ENCODE measurements around the gene LRRC30. TPM values are rescaled to one million over a fixed set of nuclear protein-coding genes. Genes with fewer than 3 reads are reported as not detected.

The LRRC30 gene
- not detected in 2 replicates for polyA plus RNA-seq (2013)

GRCh38 chr18:7230626-7231349 is at the start of gene LRRC30:
Gene LRRC30, plus strand, starts transcription at chr18:7231089. Its CDS starts 50 bp downstream, at chr18:7231139.
- H2BK120ac ChIP-seq (ENCODE audit: insufficient read depth, low read length, poor library complexity), result no peak within 1 kb of the TSS
- no peaks in the 10 kb centered on the region for H3K79me1 ChIP-seq (ENCODE audit: low read length)
- H2BK12ac ChIP-seq (ENCODE audit: low read length), result no peak within 1 kb of the TSS
- no CpG with 5 or more reads among the region's 13 CpGs for WGBS (ENCODE audit: extremely low coverage, insufficient coverage, insufficient read length)
- no peak for DNase-seq
- H2AFZ ChIP-seq (ENCODE audit: insufficient read depth, low read length, poor library complexity), result no peak within 1 kb of the TSS
- H3K4me1 ChIP-seq (ENCODE audit: control insufficient read depth in 1 of 2, insufficient read depth in 2 of 2, low read length in 2 of 2), result no peaks in the 10 kb centered on the region
- H3K4ac ChIP-seq (ENCODE audit: low read depth, low read length), result no peak within 1 kb of the TSS
- no peaks in the 10 kb centered on the region for H3K79me2 ChIP-seq (ENCODE audit: control insufficient read depth, insufficient read depth, low read length, poor library complexity)
- H4K8ac ChIP-seq (ENCODE audit: low read depth, low read length), result no peak within 1 kb of the TSS
- H3K9me3 ChIP-seq (ENCODE audit: insufficient read depth, low read depth, low read length), result peaks cover 2% of the 10 kb centered on the region
- H3K18ac ChIP-seq (ENCODE audit: low read length), result no peak within 1 kb of the TSS
- H3K14ac ChIP-seq (ENCODE audit: low read length), result no peak within 1 kb of the TSS
- no peaks in the 10 kb centered on the region for H3K27me3 ChIP-seq (ENCODE audit: insufficient read depth, low read length)
- no peak within 1 kb of the TSS for H3K4me2 ChIP-seq (ENCODE audit: low read length)
- no peak within 1 kb of the TSS for H3K23ac ChIP-seq (ENCODE audit: low read length)
- H3K27ac ChIP-seq (ENCODE audit: low read depth, low read length), result no peak within 1 kb of the TSS
- H3K36me3 ChIP-seq (ENCODE audit: control insufficient read depth in 1 of 2, insufficient read depth in 2 of 2, low read length in 2 of 2), result no peaks in the 10 kb centered on the region
- H2AK5ac ChIP-seq (ENCODE audit: low read length), result no peak within 1 kb of the TSS
- no peak within 1 kb of the TSS for H4K12ac ChIP-seq (ENCODE audit: low read depth, low read length)
- no peak within 1 kb of the TSS for H3K9ac ChIP-seq (ENCODE audit: low read length)
- H4K91ac ChIP-seq (ENCODE audit: low read depth, low read length), result no peak within 1 kb of the TSS
- no peak within 1 kb of the TSS for H3K4me3 ChIP-seq (ENCODE audit: low read depth, low read length)
- H2BK5ac ChIP-seq (ENCODE audit: low read depth, low read length, poor library complexity), result no peak within 1 kb of the TSS

DNA sequence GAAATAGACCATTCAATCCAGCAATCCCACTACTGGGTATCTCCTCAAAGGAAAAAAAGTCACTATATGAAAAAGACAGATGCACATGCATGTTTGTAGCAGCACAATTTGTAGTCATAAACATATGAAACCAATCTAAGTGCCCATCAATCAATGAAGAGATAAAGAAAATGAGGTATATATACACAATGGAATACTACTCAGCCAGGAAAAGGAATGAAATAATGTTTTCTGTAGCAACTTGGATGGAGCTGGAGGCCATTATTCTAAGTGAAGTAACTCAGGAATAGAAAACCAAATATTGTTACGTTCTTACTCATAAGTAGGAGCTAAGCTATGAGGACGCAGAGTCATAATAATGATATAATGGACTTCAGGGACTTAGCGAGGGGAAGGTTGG is 45.2 kb upstream of the LRRC30 start:
- H3K36me3 ChIP-seq (ENCODE audit: control insufficient read depth in 1 of 2, insufficient read depth in 2 of 2, low read length in 2 of 2), result no peaks in the 10 kb centered on the region
- H2BK5ac ChIP-seq (ENCODE audit: low read depth, low read length, poor library complexity), result no peak overlapping the region
- no peak for DNase-seq
- no peaks in the 10 kb centered on the region for H3K27me3 ChIP-seq (ENCODE audit: insufficient read depth, low read length)
- no peaks in the 10 kb centered on the region for H3K4me1 ChIP-seq (ENCODE audit: control insufficient read depth in 1 of 2, insufficient read depth in 2 of 2, low read length in 2 of 2)
- no peak overlapping the region for H3K4me3 ChIP-seq (ENCODE audit: low read depth, low read length)
- H2AK5ac ChIP-seq (ENCODE audit: low read length), result no peak overlapping the region
- H2BK120ac ChIP-seq (ENCODE audit: insufficient read depth, low read length, poor library complexity), result no peak overlapping the region
- H3K79me1 ChIP-seq (ENCODE audit: low read length), result no peaks in the 10 kb centered on the region
- H3K27ac ChIP-seq (ENCODE audit: low read depth, low read length), result no peak overlapping the region
- H4K12ac ChIP-seq (ENCODE audit: low read depth, low read length), result no peak overlapping the region
- no peak overlapping the region for H3K4me2 ChIP-seq (ENCODE audit: low read length)
- no peak overlapping the region for H3K4ac ChIP-seq (ENCODE audit: low read depth, low read length)
- no CpG with 5 or more reads among the region's 3 CpGs for WGBS (ENCODE audit: extremely low coverage, insufficient coverage, insufficient read length)
- no peak overlapping the region for H2BK12ac ChIP-seq (ENCODE audit: low read length)
- H2AFZ ChIP-seq (ENCODE audit: insufficient read depth, low read length, poor library complexity), result no peak overlapping the region
- H3K9me3 ChIP-seq (ENCODE audit: insufficient read depth, low read depth, low read length), result no peaks in the 10 kb centered on the region
- no peaks in the 10 kb centered on the region for H3K79me2 ChIP-seq (ENCODE audit: control insufficient read depth, insufficient read depth, low read length, poor library complexity)
- no peak overlapping the region for H3K23ac ChIP-seq (ENCODE audit: low read length)
- no peak overlapping the region for H3K18ac ChIP-seq (ENCODE audit: low read length)
- H4K91ac ChIP-seq (ENCODE audit: low read depth, low read length), result no peak overlapping the region
- no peak overlapping the region for H3K14ac ChIP-seq (ENCODE audit: low read length)
- no peak overlapping the region for H3K9ac ChIP-seq (ENCODE audit: low read length)
- no peak overlapping the region for H4K8ac ChIP-seq (ENCODE audit: low read depth, low read length)

GRCh38 chr18:7190547-7191156 is 40.2 kb upstream of the LRRC30 start:
- H3K27ac ChIP-seq (ENCODE audit: low read depth, low read length), result no peak overlapping the region
- no peaks in the 10 kb centered on the region for H3K27me3 ChIP-seq (ENCODE audit: insufficient read depth, low read length)
- no peaks in the 10 kb centered on the region for H3K36me3 ChIP-seq (ENCODE audit: control insufficient read depth in 1 of 2, insufficient read depth in 2 of 2, low read length in 2 of 2)
- WGBS (ENCODE audit: extremely low coverage, insufficient coverage, insufficient read length), result no CpG with 5 or more reads among the region's 2 CpGs
- no peak overlapping the region for H3K14ac ChIP-seq (ENCODE audit: low read length)
- H3K9ac ChIP-seq (ENCODE audit: low read length), result no peak overlapping the region
- no peaks in the 10 kb centered on the region for H3K79me2 ChIP-seq (ENCODE audit: control insufficient read depth, insufficient read depth, low read length, poor library complexity)
- H4K91ac ChIP-seq (ENCODE audit: low read depth, low read length), result no peak overlapping the region
- no peaks in the 10 kb centered on the region for H3K4me1 ChIP-seq (ENCODE audit: control insufficient read depth in 1 of 2, insufficient read depth in 2 of 2, low read length in 2 of 2)
- no peak overlapping the region for H3K4me3 ChIP-seq (ENCODE audit: low read depth, low read length)
- no peak overlapping the region for H3K23ac ChIP-seq (ENCODE audit: low read length)
- DNase-seq, result no peak
- H4K12ac ChIP-seq (ENCODE audit: low read depth, low read length), result no peak overlapping the region
- H3K4me2 ChIP-seq (ENCODE audit: low read length), result no peak overlapping the region
- H3K4ac ChIP-seq (ENCODE audit: low read depth, low read length), result no peak overlapping the region
- no peaks in the 10 kb centered on the region for H3K9me3 ChIP-seq (ENCODE audit: insufficient read depth, low read depth, low read length)
- no peak overlapping the region for H2BK12ac ChIP-seq (ENCODE audit: low read length)
- H2AK5ac ChIP-seq (ENCODE audit: low read length), result no peak overlapping the region
- no peaks in the 10 kb centered on the region for H3K79me1 ChIP-seq (ENCODE audit: low read length)
- no peak overlapping the region for H2BK5ac ChIP-seq (ENCODE audit: low read depth, low read length, poor library complexity)
- no peak overlapping the region for H2BK120ac ChIP-seq (ENCODE audit: insufficient read depth, low read length, poor library complexity)
- H3K18ac ChIP-seq (ENCODE audit: low read length), result no peak overlapping the region
- no peak overlapping the region for H4K8ac ChIP-seq (ENCODE audit: low read depth, low read length)
- no peak overlapping the region for H2AFZ ChIP-seq (ENCODE audit: insufficient read depth, low read length, poor library complexity)

- H3K4ac ChIP-seq (ENCODE audit: low read depth, low read length), result no peak overlapping the region
- no peaks in the 10 kb centered on the region for H3K4me1 ChIP-seq (ENCODE audit: control insufficient read depth in 1 of 2, insufficient read depth in 2 of 2, low read length in 2 of 2)
- H3K9me3 ChIP-seq (ENCODE audit: insufficient read depth, low read depth, low read length), result no peaks in the 10 kb centered on the region
- H3K23ac ChIP-seq (ENCODE audit: low read length), result no peak overlapping the region
- no CpG with 5 or more reads among the region's 2 CpGs for WGBS (ENCODE audit: extremely low coverage, insufficient coverage, insufficient read length)
- H3K27ac ChIP-seq (ENCODE audit: low read depth, low read length), result no peak overlapping the region
- no peak overlapping the region for H3K14ac ChIP-seq (ENCODE audit: low read length)
- no peak overlapping the region for H4K12ac ChIP-seq (ENCODE audit: low read depth, low read length)
- H3K79me1 ChIP-seq (ENCODE audit: low read length), result no peaks in the 10 kb centered on the region
- H2AK5ac ChIP-seq (ENCODE audit: low read length), result no peak overlapping the region
- no peaks in the 10 kb centered on the region for H3K79me2 ChIP-seq (ENCODE audit: control insufficient read depth, insufficient read depth, low read length, poor library complexity)
- H3K18ac ChIP-seq (ENCODE audit: low read length), result no peak overlapping the region
- no peak overlapping the region for H3K4me3 ChIP-seq (ENCODE audit: low read depth, low read length)
- H3K4me2 ChIP-seq (ENCODE audit: low read length), result no peak overlapping the region
- no peak overlapping the region for H3K9ac ChIP-seq (ENCODE audit: low read length)
- DNase-seq, result no peak
- H2BK5ac ChIP-seq (ENCODE audit: low read depth, low read length, poor library complexity), result no peak overlapping the region
- H2BK120ac ChIP-seq (ENCODE audit: insufficient read depth, low read length, poor library complexity), result no peak overlapping the region
- H2BK12ac ChIP-seq (ENCODE audit: low read length), result no peak overlapping the region
- H2AFZ ChIP-seq (ENCODE audit: insufficient read depth, low read length, poor library complexity), result no peak overlapping the region
- no peak overlapping the region for H4K91ac ChIP-seq (ENCODE audit: low read depth, low read length)
- no peaks in the 10 kb centered on the region for H3K27me3 ChIP-seq (ENCODE audit: insufficient read depth, low read length)
- no peaks in the 10 kb centered on the region for H3K36me3 ChIP-seq (ENCODE audit: control insufficient read depth in 1 of 2, insufficient read depth in 2 of 2, low read length in 2 of 2)
- H4K8ac ChIP-seq (ENCODE audit: low read depth, low read length), result no peak overlapping the region
Observed at GRCh38 chr18:7191736-7192135, 39.2 kb upstream of the LRRC30 start.
